Ovary (tissue), 10 donors: Measurements from ENCODE around the gene CELA3B. TPM values are rescaled to one million over a fixed set of nuclear protein-coding genes. Genes with fewer than 3 reads are reported as not detected.
"Not testable (repeated sequence)": the region's sequence is repeated elsewhere in the genome, so short reads cannot be mapped to it uniquely, and the experiment has no call there.

Experiments
- DNase-seq, 5 donors: peaks; one replicate each; pipeline ENCODE4 v3.0.0-alpha.2; 2019 to 2020
- H3K27ac ChIP-seq, 2 donors: fragments of 200-600 bp; one replicate each; pipeline versions ENCODE4 v1.5.1 to v1.8.0; 2019 to 2022
- H3K27me3 ChIP-seq: fragments of 200-600 bp; one replicate; pipeline ENCODE4 v1.8.0; 2022
- H3K36me3 ChIP-seq: fragments of 200-600 bp; sonication (generic); one replicate; pipeline ENCODE4 v1.5.1; 2019
- H3K4me1 ChIP-seq: one replicate; pipeline ENCODE4 v1.8.1; 2013; ENCODE audit warnings: mild to moderate bottlenecking, moderate library complexity; ENCODE audit not compliant: insufficient read depth
- H3K4me3 ChIP-seq: fragments of 200-600 bp; sonication (generic); one replicate; pipeline ENCODE4 v1.5.1; 2017
- H3K9me3 ChIP-seq, 2 donors: fragments of 200-600 bp in 1 of 2; sonication (generic) in 1 of 2; one replicate each; pipeline versions ENCODE4 v1.5.1 to v1.8.1; 2013 to 2019; ENCODE audit warnings: mild to moderate bottlenecking in 1 of 2, moderate library complexity in 1 of 2
- CTCF ChIP-seq, 3 donors: fragments of 450-650 bp in 2 of 3; fragments of 200-600 bp in 1 of 3; IDR thresholded peaks; one replicate each; pipeline versions ENCODE4 v1.5.1 to v1.8.0; 2016 to 2022; ENCODE audit warnings: antibody characterized with exemption in 3 of 3, mild to moderate bottlenecking in 1 of 3
- EP300 ChIP-seq: sonication (generic); formaldehyde crosslinking; IDR thresholded peaks from one replicate; pipeline ENCODE4 v1.6.1; 2017; ENCODE audit warnings: antibody characterized with exemption
- POLR2A ChIP-seq: fragments of 450-650 bp; IDR thresholded peaks from one replicate; pipeline ENCODE4 v1.6.1; 2017; ENCODE audit warnings: antibody characterized with exemption, mild to moderate bottlenecking, moderate library complexity
- WGBS, 3 donors: extraction: QIAGEN DNeasy Blood & Tissue Kit in 1 of 3; methylation state at CpG; one replicate each; pipeline versions ENCODE4 v1.1.5 to v1.1.7; 2013 to 2017; 5-methylcytosine and 5-hydroxymethylcytosine counted together
- intact Hi-C, 4 donors: fragments of 100-400 bp; cut with DNase I; formaldehyde crosslinking; loops; one replicate each; pipeline versions ENCODE4 v1.11.0 to v1.15.1; 2022 to 2023
- long read RNA-seq, 3 donors: library from polyadenylated mRNA in 2 of 3; unstranded in 2 of 3; transcript quantifications; one replicate each; pipeline ENCODE4 v2.0.0 and lab custom pipeline, GENCODE V29; 2021 to 2026
- polyA plus RNA-seq, 2 donors: library from polyadenylated mRNA; stranded (reverse); fragments of 200-250 nt in 1 of 2; fragments of 350-450 nt in 1 of 2; fragmentation: Illumina TruSeq in 1 of 2; extraction: RNeasy Lipid Tissue Mini Kit (QIAGEN cat#74804) in 1 of 2; gene quantifications; one replicate each; pipeline ENCODE4 v1.2.3, GENCODE V29; 2013 to 2014
- total RNA-seq, 7 donors: library from RNA; depleted of rRNA in 2 of 7; stranded (reverse); fragments of >200 nt in 2 of 7; fragmentation: NEBNext Ultra II Directional in 3 of 7; extraction: Animal tissue kit (Norgen Biotek cat#: 25700) in 3 of 7; gene quantifications; one replicate each; pipeline versions ENCODE4 v1.1.0 to v1.2.4, GENCODE V29; 2016 to 2023
- donor health status: DM: no; HTN: no; CAD: no; lungs with moderate emphysema.
- donor health status: DM: no; HTN: no; CAD: no.
- donor health status: Bipolar disorder and iron deficiency.
- donor health status: DM: yes; HTN: yes; CAD: no.
- donor health status: DM: no; HTN: no; CAD: no.
- donor health status: DM: yes; HTN: yes; CAD: no.

CELA3B gene
- total RNA-seq = 10 to 100 TPM in 2 of 7 donors, 1 to 10 TPM in 1, not detected in 4; 2.6 to 19.2 (median 15.4) TPM
- polyA plus RNA-seq = not detected
- long read RNA-seq, donor 1 = 0 reads
- long read RNA-seq, donor 2 = 0 reads
- long read RNA-seq, donor 3 = 0 reads

GRCh38 chr1:21976703-21977239, at the start of gene CELA3B:
TSS of gene CELA3B (plus strand) at chr1:21977022. CDS start at chr1:21977040, 18 bp downstream.
- intact Hi-C loops, H3K27me3 ChIP-seq, H3K27ac ChIP-seq, DNase-seq, H3K4me1 ChIP-seq, H3K9me3 ChIP-seq, H3K4me3 ChIP-seq, H3K36me3 ChIP-seq: not testable (repeated sequence)
- WGBS, 3 donors = 68 to 76% (median 72%) methylated on average over 9 of the region's 9 CpGs

- Histone ChIP-seq H3K4me1 (peaks cover 30% of the 10 kb centered on the region), H3K9me3 (no peaks in the 10 kb centered on the region), H3K27ac (peak overlapping the region; percentile 60 to 66), H3K36me3 (no peaks in the 10 kb centered on the region), H3K27me3 (no peaks in the 10 kb centered on the region), H3K4me3 (no peak overlapping the region)
- WGBS, 3 donors = 52 to 57% (median 57%) methylated on average over 12 of the region's 12 CpGs
- DNase-seq = peak in 2 of 5 donors; percentile 30 to 65
- TF ChIP-seq EP300 = no peak
- no peak for TF ChIP-seq CTCF (IDR thresholded peaks at IDR 0.05)
- no peak for TF ChIP-seq POLR2A
- intact Hi-C loops = no loop called here
Measured at GRCh38 chr1:21927533-21928237, 49.1 kb upstream of the CELA3B start.

GRCh38 chr1:21930080-21930571, 46.7 kb upstream of the CELA3B start:
- Histone ChIP-seq H3K36me3 (no peaks in the 10 kb centered on the region), H3K9me3 (no peaks in the 10 kb centered on the region), H3K27me3 (no peaks in the 10 kb centered on the region), H3K27ac (peak overlapping the region in 1 of 2 donors; percentile 21), H3K4me3 (no peak overlapping the region), H3K4me1 (peaks cover 35% of the 10 kb centered on the region)
- 51 to 75% (median 64%) methylated on average over 7 to 8 of the region's 8 CpGs for WGBS, 3 donors
- DNase-seq = no peak
- TF ChIP-seq CTCF (IDR thresholded peaks at IDR 0.05) = no peak
- TF ChIP-seq EP300 = no peak
- TF ChIP-seq POLR2A = no peak
- intact Hi-C loops = no loop called here

- no peaks in the 10 kb centered on the region for H3K27me3 ChIP-seq
- no peaks in the 10 kb centered on the region for H3K36me3 ChIP-seq
- H3K4me1 ChIP-seq = peaks cover 36% of the 10 kb centered on the region
- DNase-seq = no peak
- WGBS, 3 donors = 91 to 94% (median 93%) methylated on average over 6 of the region's 6 CpGs
- intact Hi-C loops = no loop called here
- no peaks in the 10 kb centered on the region for H3K9me3 ChIP-seq
- H3K27ac ChIP-seq = peak overlapping the region; percentile 65 to 84
- no peak overlapping the region for H3K4me3 ChIP-seq
- TF ChIP-seq CTCF (IDR thresholded peaks at IDR 0.05) (no peak), EP300 (no peak), POLR2A (no peak)
Measured at GRCh38 chr1:21930629-21931170, 46.1 kb upstream of the CELA3B start.
